A673 (cell line): ENCODE measurements around the gene TTC27. TPM values are rescaled to one million over a fixed set of nuclear protein-coding genes. Genes with fewer than 3 reads are reported as not detected.

Experiments used
- BruUV-seq: library from RNA; stranded (reverse); fragments of 400-500 nt; replicated peaks from 2 replicates; lab custom pipeline; 2021; lab: Mats Ljungman, UMichigan
- CTCF ChIA-PET: fragments of 300-600 bp; sonication (Branson Sonifier 250); formaldehyde crosslinking; loops from one replicate; lab custom pipeline; 2022; ENCODE audit warnings: antibody characterized with exemption; lab: Charles Lee
- POLR2A ChIA-PET: fragments of 300-600 bp; sonication (Branson Sonifier 250); formaldehyde crosslinking; loops from one replicate; lab custom pipeline; 2022; ENCODE audit warnings: antibody characterized with exemption; ENCODE audit not compliant: low non-redundant PET; lab: Charles Lee
- DNase-seq: peaks from one replicate; pipeline ENCODE4 v3.0.0-alpha.2; 2015; ENCODE audit warnings: low spot score
- H3K27ac ChIP-seq: fragments of 200-600 bp; sonication (generic); 2 replicates; pipeline ENCODE4 v1.5.1; 2016; ENCODE audit warnings: mixed run types, low read depth, mild to moderate bottlenecking, mixed read lengths, antibody characterized with exemption, low read length; ENCODE audit not compliant: poor library complexity, severe bottlenecking
- H3K27me3 ChIP-seq: fragments of 200-600 bp; sonication (generic); replicated peaks from 2 replicates; pipeline ENCODE4 v1.6.1; 2017; ENCODE audit warnings: mixed run types, low read depth, mild to moderate bottlenecking, mixed read lengths, antibody characterized with exemption, low read length; ENCODE audit not compliant: insufficient read depth, poor library complexity
- H3K36me3 ChIP-seq: fragments of 200-600 bp; sonication (generic); 2 replicates; pipeline ENCODE4 v1.6.1; 2016; ENCODE audit warnings: mixed run types, mild to moderate bottlenecking, mixed read lengths, antibody characterized with exemption, low read length; ENCODE audit not compliant: insufficient read depth, poor library complexity, severe bottlenecking
- H3K4me1 ChIP-seq: fragments of 200-600 bp; sonication (generic); 2 replicates; pipeline ENCODE4 v1.6.1; 2017; ENCODE audit warnings: mixed run types, mild to moderate bottlenecking, mixed read lengths, antibody characterized with exemption, low read length; ENCODE audit not compliant: insufficient read depth, poor library complexity, severe bottlenecking
- H3K4me3 ChIP-seq: fragments of 200-600 bp; sonication (generic); 2 replicates; pipeline ENCODE4 v1.5.1; 2016; ENCODE audit warnings: low read depth, mixed run types, mild to moderate bottlenecking, mixed read lengths, low read length; ENCODE audit not compliant: poor library complexity, severe bottlenecking
- H3K9me3 ChIP-seq: fragments of 200-600 bp; sonication (generic); 2 replicates; pipeline ENCODE4 v1.6.1; 2016; ENCODE audit warnings: mixed run types, low read depth, mild to moderate bottlenecking, mixed read lengths, antibody characterized with exemption, low read length; ENCODE audit not compliant: poor library complexity, severe bottlenecking
- CTCF ChIP-seq: fragments of 300-800, 200-600 bp; sonication (generic); conservative IDR thresholded peaks from 2 replicates; pipeline ENCODE4 v1.5.1; 2017; ENCODE audit warnings: low read depth, mild to moderate bottlenecking, antibody characterized with exemption, low read length, moderate library complexity, mixed read lengths
- EZH2 ChIP-seq: fragments of 200-600 bp; sonication (generic); IDR thresholded peaks from 2 replicates; pipeline ENCODE4 v1.6.1; 2017; ENCODE audit warnings: borderline replicate concordance, low read depth, mild to moderate bottlenecking, mixed read lengths, antibody characterized with exemption, low read length; ENCODE audit not compliant: poor library complexity, severe bottlenecking
- intact Hi-C: fragments of 100-400 bp; cut with micrococcal nuclease; formaldehyde crosslinking; loops from one replicate; pipeline ENCODE4 v1.10.0; 2022; ENCODE audit not compliant: unreplicated experiment
- total RNA-seq: library from RNA; stranded (reverse); gene quantifications from 2 replicates; pipeline ENCODE4 v1.2.3, GENCODE V29; 2021

Gene TTC27
- total RNA-seq, 1 experiment from 2014 or later = 29.8 TPM

- CTCF ChIA-PET = no interaction called here
- TF ChIP-seq CTCF (no peak), EZH2 (no peak)
- H3K27me3 ChIP-seq = no peaks in the 10 kb centered on the region
- no TSS peak for BruUV-seq
- intact Hi-C loops = no loop called here
- no peaks in the 10 kb centered on the region for H3K4me1 ChIP-seq
- DNase-seq = no peak
- no peak overlapping the region for H3K4me3 ChIP-seq
- no peak overlapping the region for H3K27ac ChIP-seq
- H3K9me3 ChIP-seq = peaks cover 9% of the 10 kb centered on the region
- peaks cover 7% of the 10 kb centered on the region for H3K36me3 ChIP-seq
- POLR2A ChIA-PET = no interaction called here
These were observed 156.1 kb downstream of the TTC27 start for GRCh38 chr2:32783933-32784332.

DNA sequence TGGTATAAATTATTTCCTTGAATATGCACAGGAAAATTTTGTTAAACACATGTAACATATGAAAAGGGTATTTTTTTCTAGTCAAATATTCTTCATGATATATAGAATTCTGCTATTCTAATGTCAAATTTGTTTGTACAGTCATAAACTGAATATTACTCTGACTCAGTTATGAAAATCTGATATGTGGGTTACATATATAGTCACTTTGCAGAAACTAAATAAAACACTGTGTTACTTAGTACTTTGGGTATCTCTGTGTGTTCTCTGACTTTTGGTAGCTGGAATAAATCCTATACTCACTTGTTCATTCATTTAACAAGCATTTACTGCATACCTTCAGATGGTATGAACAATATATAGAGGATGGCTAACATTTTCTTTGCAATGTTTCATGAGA, 159.4 kb downstream of the TTC27 start:
- no peak for DNase-seq
- Histone ChIP-seq H3K4me1 (no peaks in the 10 kb centered on the region), H3K4me3 (no peak overlapping the region), H3K9me3 (no peaks in the 10 kb centered on the region), H3K27ac (no peak overlapping the region), H3K27me3 (no peaks in the 10 kb centered on the region), H3K36me3 (no peaks in the 10 kb centered on the region)
- ChIA-PET CTCF (no interaction called here), POLR2A (no interaction called here)
- intact Hi-C loops = no loop called here
- BruUV-seq = no TSS peak
- no peak for TF ChIP-seq EZH2
- TF ChIP-seq CTCF = no peak

- DNase-seq = no peak
- intact Hi-C loops = no loop called here
- TF ChIP-seq EZH2 = no peak
- TF ChIP-seq CTCF = no peak
- no peak overlapping the region for H3K4me3 ChIP-seq
- no peaks in the 10 kb centered on the region for H3K9me3 ChIP-seq
- ChIA-PET POLR2A (interaction anchor here (0.8 kb wide), 1 partner anchor 36 kb away, joined by 4 read pairs; no protein-coding TSS in a partner anchor), CTCF (no interaction called here)
- H3K4me1 ChIP-seq = no peaks in the 10 kb centered on the region
- H3K27ac ChIP-seq = no peak overlapping the region
- no peaks in the 10 kb centered on the region for H3K27me3 ChIP-seq
- no TSS peak for BruUV-seq
- H3K36me3 ChIP-seq = no peaks in the 10 kb centered on the region
These were observed 160.3 kb downstream of the TTC27 start for GRCh38 chr2:32788114-32788513.
